PC-3 (cell line): ENCODE measurements around the gene ITGB1BP1. TPM values are rescaled to one million over a fixed set of nuclear protein-coding genes. Genes with fewer than 3 reads are reported as not detected.
"Not testable (repeated sequence)": the region's sequence is repeated elsewhere in the genome, so short reads cannot be mapped to it uniquely, and the experiment has no call there.

Source experiments
- ATAC-seq: fragments of 200-7000 bp; cut with Tn5 transposase; 2 replicates; pipeline ENCODE4 v1.9.1; 2020; ENCODE audit warnings: mild to moderate bottlenecking, moderate library complexity
- BruUV-seq: library from RNA; stranded (reverse); fragments of 400-500 nt; replicated peaks from 2 replicates; lab custom pipeline; 2021; lab: Mats Ljungman, UMichigan
- CTCF ChIA-PET: fragments of 300-600 bp; sonication (Branson Sonifier 250); formaldehyde crosslinking; loops from one replicate; lab custom pipeline; 2022; ENCODE audit warnings: antibody characterized with exemption; lab: Charles Lee
- POLR2A ChIA-PET: fragments of 300-600 bp; sonication (Branson Sonifier 250); formaldehyde crosslinking; loops from one replicate; lab custom pipeline; 2022; ENCODE audit warnings: antibody characterized with exemption; ENCODE audit not compliant: unreplicated experiment; lab: Charles Lee
- DNase-seq: peaks from one replicate; pipeline ENCODE4 v3.0.0-alpha.2; 2015
- H2AFZ ChIP-seq: fragments of 300-600 bp; sonication (generic); 2 replicates; pipeline ENCODE4 v1.6.0; 2016; ENCODE audit warnings: antibody characterized with exemption, low read length
- H3F3A ChIP-seq: fragments of 300-600 bp; sonication (generic); one replicate; pipeline ENCODE4 v1.6.0; 2017; ENCODE audit warnings: antibody characterized with exemption, low read length, control low read depth, mild to moderate bottlenecking; ENCODE audit not compliant: unreplicated experiment
- H3K27ac ChIP-seq: fragments of 300-600 bp; sonication (generic); 2 replicates; pipeline ENCODE4 v1.5.1; 2016; ENCODE audit warnings: mild to moderate bottlenecking, low read length
- H3K27me3 ChIP-seq: fragments of 300-600 bp; sonication (generic); 2 replicates; pipeline ENCODE4 v1.6.1; 2016; ENCODE audit warnings: low read length, mixed read lengths
- H3K36me3 ChIP-seq: fragments of 300-600 bp; sonication (generic); 2 replicates; pipeline ENCODE4 v1.6.1; 2016; ENCODE audit warnings: low read depth, mixed run types, low read length, mixed read lengths
- H3K4me1 ChIP-seq: fragments of 300-600 bp; sonication (generic); 2 replicates; pipeline ENCODE4 v1.5.1; 2016; ENCODE audit warnings: low read length; ENCODE audit not compliant: insufficient read depth
- H3K4me2 ChIP-seq: fragments of 300-600 bp; sonication (generic); 2 replicates; pipeline ENCODE4 v1.6.0; 2016; ENCODE audit warnings: low read length
- H3K4me3 ChIP-seq: fragments of 300-600 bp; sonication (generic); 2 replicates; pipeline ENCODE4 v1.5.1; 2016; ENCODE audit warnings: mild to moderate bottlenecking, low read length, mixed read lengths
- H3K79me2 ChIP-seq: fragments of 300-600 bp; sonication (generic); 2 replicates; pipeline ENCODE4 v1.6.1; 2017; ENCODE audit warnings: low read length, mixed read lengths
- H3K9ac ChIP-seq: fragments of 300-600 bp; sonication (generic); 2 replicates; pipeline ENCODE4 v1.6.0; 2016; ENCODE audit warnings: mild to moderate bottlenecking, low read length
- H3K9me2 ChIP-seq: fragments of 300-600 bp; sonication (generic); replicated peaks from 2 replicates; pipeline ENCODE4 v1.6.1; 2016; ENCODE audit warnings: mixed run types, low read length, mixed read lengths
- H3K9me3 ChIP-seq: fragments of 300-600 bp; sonication (generic); 2 replicates; pipeline ENCODE4 v1.6.1; 2016; ENCODE audit warnings: low read length, mixed read lengths
- H4K20me1 ChIP-seq: fragments of 300-600 bp; sonication (generic); 2 replicates; pipeline ENCODE4 v1.6.1; 2016; ENCODE audit warnings: low read length, mixed read lengths
- EZH2 ChIP-seq: fragments of 300-600 bp; sonication (generic); IDR thresholded peaks from one replicate; pipeline ENCODE4 v1.6.1; 2017; ENCODE audit warnings: antibody characterized with exemption, mild to moderate bottlenecking, low read length; ENCODE audit not compliant: unreplicated experiment
- EZH2phosphoT487 ChIP-seq: fragments of 300-600 bp; sonication (generic); IDR thresholded peaks from 2 replicates; pipeline ENCODE4 v1.6.1; 2018; ENCODE audit warnings: mild to moderate bottlenecking, antibody characterized with exemption, low read length, borderline replicate concordance
- intact Hi-C: fragments of 100-400 bp; cut with micrococcal nuclease; formaldehyde crosslinking; loops from 2 replicates; pipeline ENCODE4 v1.9.0; 2023
- total RNA-seq: library from RNA; depleted of rRNA; stranded (reverse); fragments of >200 nt; gene quantifications from 2 replicates; pipeline ENCODE4 v1.2.3, GENCODE V29; 2014
- TF ChIP-seq, protein P1 (sequence below): fragments of 300-600 bp; sonication (generic); conservative IDR thresholded peaks from 2 replicates; pipeline ENCODE4 v1.5.1; 2017; ENCODE audit warnings: antibody characterized with exemption, low read depth, mild to moderate bottlenecking, low read length

ITGB1BP1 gene
- total RNA-seq, 1 experiment from 2014 or later, result 77.6 TPM

DNA sequence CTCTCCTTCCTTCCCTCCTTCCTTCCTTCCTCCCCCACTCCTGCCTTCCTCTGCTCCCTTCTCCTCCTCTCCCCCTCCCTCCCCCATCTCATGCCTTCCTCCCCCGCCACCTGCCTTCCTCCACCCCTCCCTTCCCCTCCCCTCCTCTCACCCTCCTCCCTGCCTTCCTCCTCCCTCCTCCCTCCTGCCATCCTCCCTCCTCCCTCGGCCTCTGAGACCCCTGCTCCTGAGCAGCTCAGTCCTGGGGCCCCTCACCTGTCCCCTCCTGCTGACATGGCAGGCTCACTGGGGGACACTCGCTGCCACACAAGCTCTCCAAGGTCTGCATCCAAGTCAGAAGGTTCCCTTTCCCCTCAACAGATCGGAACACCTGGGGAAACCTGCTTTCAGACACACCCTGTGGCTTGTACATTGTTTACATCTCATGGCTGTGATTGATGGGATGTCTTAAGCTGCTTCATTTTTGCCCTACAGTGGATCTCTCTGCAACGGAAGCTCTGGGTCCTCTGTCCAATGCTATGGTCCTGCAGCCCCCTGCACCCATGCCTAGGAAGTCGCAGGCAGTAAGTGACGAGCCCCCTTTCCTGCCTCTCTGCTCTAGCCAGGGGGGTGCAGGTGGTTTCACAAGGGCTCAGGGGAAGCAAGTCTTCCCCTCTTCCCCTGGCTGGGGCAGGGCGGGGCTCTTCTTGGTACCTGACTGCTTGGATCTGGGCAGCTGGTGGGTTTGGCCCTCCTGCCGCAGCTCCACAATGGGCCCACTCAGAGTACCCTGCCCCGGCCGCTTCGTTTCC is 22.9 kb downstream of the ITGB1BP1 start:
- H3K4me1 ChIP-seq, result peaks cover 7% of the 10 kb centered on the region
- H2AFZ ChIP-seq, result no peak overlapping the region
- DNase-seq (peak; percentile 52), ATAC-seq (0 out of 2 replicates have a peak, but pooled peaks have one; percentile 25)
- H3K9me2 ChIP-seq, result no peaks in the 10 kb centered on the region
- no TSS peak for BruUV-seq
- H3F3A ChIP-seq, result no peaks in the 10 kb centered on the region
- no peak overlapping the region for H3K4me3 ChIP-seq
- no peaks in the 10 kb centered on the region for H3K27me3 ChIP-seq
- peak overlapping the region; percentile 52; the same call in 1 of the 2 replicates for H3K27ac ChIP-seq
- CTCF ChIA-PET, result no interaction called here
- peaks cover 22% of the 10 kb centered on the region for H3K36me3 ChIP-seq
- no peak overlapping the region for H3K9ac ChIP-seq
- intact Hi-C loops, result no loop called here
- POLR2A ChIA-PET, result no interaction called here
- no peak overlapping the region for H3K4me2 ChIP-seq
- H3K79me2 ChIP-seq, result no peaks in the 10 kb centered on the region
- no peaks in the 10 kb centered on the region for H3K9me3 ChIP-seq
- 0 out of 2 replicates have a peak, but pooled peaks cover 4% of the 10 kb centered on the region for H4K20me1 ChIP-seq
- TF ChIP-seq EZH2 (no peak), EZH2phosphoT487 (no peak)
- TF ChIP-seq, protein P1, sequence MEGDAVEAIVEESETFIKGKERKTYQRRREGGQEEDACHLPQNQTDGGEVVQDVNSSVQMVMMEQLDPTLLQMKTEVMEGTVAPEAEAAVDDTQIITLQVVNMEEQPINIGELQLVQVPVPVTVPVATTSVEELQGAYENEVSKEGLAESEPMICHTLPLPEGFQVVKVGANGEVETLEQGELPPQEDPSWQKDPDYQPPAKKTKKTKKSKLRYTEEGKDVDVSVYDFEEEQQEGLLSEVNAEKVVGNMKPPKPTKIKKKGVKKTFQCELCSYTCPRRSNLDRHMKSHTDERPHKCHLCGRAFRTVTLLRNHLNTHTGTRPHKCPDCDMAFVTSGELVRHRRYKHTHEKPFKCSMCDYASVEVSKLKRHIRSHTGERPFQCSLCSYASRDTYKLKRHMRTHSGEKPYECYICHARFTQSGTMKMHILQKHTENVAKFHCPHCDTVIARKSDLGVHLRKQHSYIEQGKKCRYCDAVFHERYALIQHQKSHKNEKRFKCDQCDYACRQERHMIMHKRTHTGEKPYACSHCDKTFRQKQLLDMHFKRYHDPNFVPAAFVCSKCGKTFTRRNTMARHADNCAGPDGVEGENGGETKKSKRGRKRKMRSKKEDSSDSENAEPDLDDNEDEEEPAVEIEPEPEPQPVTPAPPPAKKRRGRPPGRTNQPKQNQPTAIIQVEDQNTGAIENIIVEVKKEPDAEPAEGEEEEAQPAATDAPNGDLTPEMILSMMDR, result no peak

DNA sequence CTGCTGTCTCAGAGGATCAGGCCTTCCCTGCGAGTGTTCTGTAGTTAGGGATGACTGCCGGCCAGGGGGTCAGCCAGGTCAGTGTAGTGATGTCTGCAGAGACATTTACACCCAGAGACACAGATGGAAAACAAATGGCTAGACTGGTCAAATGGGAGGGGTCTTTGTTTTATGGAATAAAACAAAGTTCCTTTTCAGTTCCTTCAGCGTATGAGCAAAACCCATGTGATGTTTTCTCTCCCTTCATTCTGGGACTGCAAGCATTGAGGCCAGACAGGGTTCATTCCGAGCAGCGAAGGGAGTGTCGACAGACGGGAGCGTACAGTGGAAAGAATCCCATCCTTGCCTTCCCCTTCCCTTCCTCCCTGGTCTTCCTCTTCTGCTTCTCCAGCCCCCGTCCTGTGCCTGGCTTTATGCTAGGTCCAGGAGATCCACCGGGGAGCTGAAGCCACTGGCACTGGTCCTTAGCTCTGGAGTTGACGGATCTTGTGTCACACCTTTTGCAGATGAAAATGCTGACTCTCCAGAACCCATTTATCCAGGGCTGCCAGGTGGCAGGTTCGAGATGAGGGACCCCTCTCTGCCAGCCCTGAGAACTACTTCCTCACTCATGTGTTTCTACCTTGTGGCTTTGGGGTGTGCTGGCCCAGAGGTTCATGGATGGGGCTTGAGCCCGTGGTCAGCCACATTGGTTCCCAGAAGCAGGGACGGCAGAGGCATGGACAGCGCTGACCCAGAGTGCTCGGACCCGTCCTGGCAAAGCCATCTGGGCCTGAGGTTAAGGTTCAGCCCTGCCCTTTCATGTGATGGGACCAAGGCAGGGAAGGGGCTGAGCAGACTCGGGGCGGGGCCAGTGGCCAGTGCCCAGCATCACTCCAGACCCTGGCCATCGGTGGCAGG is 24.2 kb downstream of the ITGB1BP1 start:
- Histone ChIP-seq H3K27ac (no peak overlapping the region), H3K27me3 (no peaks in the 10 kb centered on the region), H3K4me3 (no peak overlapping the region), H4K20me1 (0 out of 2 replicates have a peak, but pooled peaks cover 4% of the 10 kb centered on the region), H3K9me2 (no peaks in the 10 kb centered on the region), H3K9ac (no peak overlapping the region), H3K4me2 (no peak overlapping the region), H3F3A (no peaks in the 10 kb centered on the region), H3K36me3 (peaks cover 28% of the 10 kb centered on the region), H3K4me1 (peaks cover 7% of the 10 kb centered on the region), H3K9me3 (no peaks in the 10 kb centered on the region), H3K79me2 (no peaks in the 10 kb centered on the region), H2AFZ (no peak overlapping the region)
- ATAC-seq, result no peak
- intact Hi-C loops, result no loop called here
- BruUV-seq, result no TSS peak
- no peak for DNase-seq
- no peak for TF ChIP-seq EZH2
- TF ChIP-seq, protein P1, result no peak
- no peak for TF ChIP-seq EZH2phosphoT487
- CTCF ChIA-PET, result no interaction called here
- POLR2A ChIA-PET, result no interaction called here

DNA sequence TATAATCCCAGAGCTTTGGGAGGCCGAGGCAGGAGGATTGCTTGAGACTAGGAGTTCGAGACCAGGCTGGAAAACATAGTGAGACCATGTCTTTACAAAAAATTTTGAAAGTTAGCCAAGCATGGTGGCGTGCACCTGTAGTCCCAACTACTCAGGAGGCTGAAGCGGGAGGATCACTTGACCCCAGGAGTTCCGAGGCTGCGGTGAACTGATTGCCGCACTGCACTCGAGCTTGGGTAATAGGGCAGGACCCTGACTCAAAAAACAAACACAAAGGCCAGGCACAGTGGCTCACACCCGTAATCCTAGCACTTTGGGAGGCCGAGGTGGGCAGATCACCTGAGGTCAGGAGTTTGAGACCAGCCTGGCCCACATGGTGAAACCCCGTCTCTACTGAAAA is 25.1 kb downstream of the ITGB1BP1 start:
- ATAC-seq, result not testable (repeated sequence)

More for the DNA sequence above, 25.1 kb downstream of the ITGB1BP1 start:
- BruUV-seq, H3K9ac ChIP-seq, H3K4me2 ChIP-seq, H3K4me1 ChIP-seq, DNase-seq, H3F3A ChIP-seq, H3K9me2 ChIP-seq, H3K79me2 ChIP-seq, H3K27me3 ChIP-seq, H4K20me1 ChIP-seq, H2AFZ ChIP-seq, POLR2A ChIA-PET, H3K9me3 ChIP-seq, CTCF ChIA-PET, intact Hi-C loops, H3K27ac ChIP-seq, H3K4me3 ChIP-seq: not testable (repeated sequence)
- peaks cover 25% of the 10 kb centered on the region for H3K36me3 ChIP-seq
